Dermis microvascular lymphatic vessel endothelial cell (primary cell): ENCODE results near the gene ACTMAP. TPM values are rescaled to one million over a fixed set of nuclear protein-coding genes. Genes with fewer than 3 reads are reported as not detected.

Experiments
- DNase-seq, 2 donors: peaks; one replicate each; pipeline versions ENCODE4 v3.0.0 to v3.0.0-alpha.2; 2010; ENCODE audit warnings: low read depth in 2 of 2
- total RNA-seq: library from RNA; depleted of rRNA; stranded (reverse); fragments of >200 nt; gene quantifications from 2 replicates; pipeline ENCODE4 v1.2.1, GENCODE V29; 2014

The ACTMAP gene
- total RNA-seq, 1 donor from 2014 or later, result 0.26 TPM

DNA sequence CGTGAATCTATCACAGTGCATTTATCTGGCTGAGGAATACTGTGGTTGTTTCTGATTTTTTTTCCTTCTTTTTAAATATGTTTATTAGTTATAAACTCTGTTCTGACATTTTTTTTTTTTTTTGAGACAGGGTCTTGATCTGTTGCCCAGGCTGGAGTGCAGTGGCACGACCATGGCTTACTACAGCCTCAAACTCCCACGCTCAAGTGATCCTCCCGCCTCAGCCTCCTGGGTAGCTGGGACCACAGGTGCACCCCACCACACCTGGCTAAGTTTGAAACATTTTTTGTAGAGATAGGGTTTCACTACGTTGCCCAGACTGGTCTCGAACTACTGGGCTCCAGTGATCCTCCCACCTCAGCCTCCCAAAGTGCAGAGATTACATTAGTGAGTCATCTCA lies 53.3 kb downstream of the ACTMAP start:
- no peak for DNase-seq

GRCh38 chr19:40695881-40696280 lies 54.4 kb downstream of the ACTMAP start:
- DNase-seq, result no peak

GRCh38 chr19:40693896-40694295 lies 56.4 kb downstream of the ACTMAP start:
- DNase-seq, result no peak

GRCh38 chr19:40693150-40693788 lies 57.0 kb downstream of the ACTMAP start:
- no peak for DNase-seq

DNA sequence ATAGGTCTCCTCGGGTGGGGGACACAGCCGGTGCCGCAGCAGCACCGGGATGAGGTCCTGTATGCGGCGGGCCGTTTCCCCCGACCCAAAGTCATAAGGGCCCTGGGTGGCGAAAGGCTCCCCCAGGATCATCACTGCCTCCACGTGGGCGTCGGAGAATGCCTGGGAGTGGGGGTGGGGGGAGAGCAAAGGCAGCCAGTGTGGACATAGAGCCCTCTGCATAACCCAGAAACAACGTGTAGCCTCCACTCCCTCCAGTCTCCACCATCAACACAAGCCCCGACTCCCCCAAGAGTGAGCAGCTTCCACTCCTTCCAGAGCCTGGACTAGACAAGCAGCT lies 58.1 kb downstream of the ACTMAP start:
- no peak for DNase-seq

DNA sequence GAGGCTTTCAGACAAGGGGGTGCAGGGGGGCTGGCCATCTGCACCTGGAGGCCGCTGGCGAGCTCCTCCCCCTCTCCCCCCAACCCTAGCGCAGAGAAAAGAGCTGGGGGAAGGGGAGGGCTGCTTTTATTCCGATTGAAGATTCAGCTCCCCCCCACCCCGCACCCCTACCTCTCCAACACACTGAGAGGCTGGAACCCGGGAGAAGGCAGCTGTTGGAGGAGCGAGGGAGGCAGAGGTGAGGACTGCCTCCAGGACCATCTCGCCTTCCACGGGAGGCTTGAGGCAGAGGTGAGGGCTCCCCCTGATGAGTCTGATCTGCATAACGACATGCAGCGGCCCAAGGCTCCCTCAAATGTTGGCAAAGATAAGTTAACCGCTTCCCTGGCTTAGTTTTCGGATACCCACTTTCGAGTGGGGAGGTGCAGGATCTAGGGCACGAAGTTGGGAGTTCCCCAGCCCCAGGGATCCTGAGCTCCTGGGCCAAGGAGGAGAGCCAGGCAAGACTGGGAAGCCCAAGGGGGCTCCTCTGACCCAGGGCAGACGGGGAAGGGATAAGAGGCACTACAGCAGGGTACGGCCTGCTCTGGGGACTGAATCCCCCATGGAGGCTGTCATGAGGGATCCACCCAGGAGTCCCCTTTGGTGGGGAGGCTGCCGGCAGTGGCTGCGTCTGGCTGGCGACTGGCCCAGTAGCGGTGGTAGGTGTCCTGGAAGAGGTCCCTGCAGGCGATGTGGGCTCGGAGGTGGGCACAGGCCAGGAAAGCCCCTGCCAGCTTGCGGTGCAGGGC lies 58.7 kb downstream of the ACTMAP start:
- DNase-seq, result no peak

Other genes with a start within 250 kb of the ACTMAP start
- 19.5 and 40.0 TPM in 2 replicates for gene SHKBP1, start 173.6 kb downstream of the ACTMAP start, total RNA-seq
- 12.3 and 60.8 TPM in 2 replicates for gene LTBP4, start 149.1 kb downstream of the ACTMAP start, total RNA-seq
- 6.8 and 10.9 TPM in 2 replicates for gene NUMBL, start 59.8 kb downstream of the ACTMAP start, total RNA-seq
- 12.6 and 20.0 TPM in 2 replicates for gene COQ8B, start 33.6 kb downstream of the ACTMAP start, total RNA-seq
- gene ITPKC, start 33.4 kb downstream of the ACTMAP start, total RNA-seq, result 18.2 and 25.3 TPM in 2 replicates
- 30.7 and 40.2 TPM in 2 replicates for gene SNRPA, start 726 bp upstream of the ACTMAP start, total RNA-seq
- gene MIA, start 25.0 kb upstream of the ACTMAP start, total RNA-seq, result not detected in 2 replicates
- 8.6 and 14.4 TPM in 2 replicates for gene RAB4B, start 27.8 kb upstream of the ACTMAP start, total RNA-seq
- 94.1 and 144 TPM in 2 replicates for gene EGLN2, start 48.7 kb upstream of the ACTMAP start, total RNA-seq
- not detected in 2 replicates for gene CYP2A6, start 100.0 kb upstream of the ACTMAP start, total RNA-seq
- gene CYP2A7, start 131.8 kb upstream of the ACTMAP start, total RNA-seq, result not detected in 2 replicates
- not detected in 2 replicates for gene CYP2B6, start 240.8 kb upstream of the ACTMAP start, total RNA-seq